D721Med (cell line): ENCODE data around the gene MAPKAP1.

Experiments
- DNase-seq: peaks from one replicate; pipeline ENCODE4 v3.0.0; 2011; ENCODE audit warnings: low spot score; ENCODE audit not compliant: insufficient read length
- FAIRE-seq: peaks from 2 replicates; lab custom pipeline; 2011; peaks lifted over from hg19 to GRCh38; lab: Jason Lieb, UNC
- TF ChIP-seq, protein P1 (sequence below): IDR thresholded peaks from 2 replicates; pipeline ENCODE4 v1.5.1; 2012; ENCODE audit warnings: mild to moderate bottlenecking, control low read depth; ENCODE audit not compliant: insufficient read depth; ENCODE audit errors: missing control alignments

MAPKAP1 gene

DNA sequence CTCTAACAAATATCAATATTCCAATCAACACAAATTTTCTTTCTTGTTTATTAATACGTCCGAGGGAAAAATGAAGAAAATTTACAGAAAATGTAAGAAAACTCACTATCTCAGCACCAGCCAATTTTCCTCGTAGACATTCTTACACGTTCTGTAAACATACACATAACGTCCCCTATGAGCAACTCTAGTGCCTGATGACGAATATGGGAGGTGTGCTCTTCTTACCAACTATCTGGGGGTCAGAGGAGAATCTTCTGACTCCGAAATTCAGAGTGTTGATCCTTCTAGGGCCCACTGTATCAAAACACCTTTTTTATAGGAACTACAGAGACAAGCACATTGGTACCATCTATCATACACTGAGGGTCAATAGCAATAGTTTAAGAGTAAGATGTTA, 246.7 kb downstream of the MAPKAP1 start:
- no peak for FAIRE-seq
- TF ChIP-seq, protein P1, sequence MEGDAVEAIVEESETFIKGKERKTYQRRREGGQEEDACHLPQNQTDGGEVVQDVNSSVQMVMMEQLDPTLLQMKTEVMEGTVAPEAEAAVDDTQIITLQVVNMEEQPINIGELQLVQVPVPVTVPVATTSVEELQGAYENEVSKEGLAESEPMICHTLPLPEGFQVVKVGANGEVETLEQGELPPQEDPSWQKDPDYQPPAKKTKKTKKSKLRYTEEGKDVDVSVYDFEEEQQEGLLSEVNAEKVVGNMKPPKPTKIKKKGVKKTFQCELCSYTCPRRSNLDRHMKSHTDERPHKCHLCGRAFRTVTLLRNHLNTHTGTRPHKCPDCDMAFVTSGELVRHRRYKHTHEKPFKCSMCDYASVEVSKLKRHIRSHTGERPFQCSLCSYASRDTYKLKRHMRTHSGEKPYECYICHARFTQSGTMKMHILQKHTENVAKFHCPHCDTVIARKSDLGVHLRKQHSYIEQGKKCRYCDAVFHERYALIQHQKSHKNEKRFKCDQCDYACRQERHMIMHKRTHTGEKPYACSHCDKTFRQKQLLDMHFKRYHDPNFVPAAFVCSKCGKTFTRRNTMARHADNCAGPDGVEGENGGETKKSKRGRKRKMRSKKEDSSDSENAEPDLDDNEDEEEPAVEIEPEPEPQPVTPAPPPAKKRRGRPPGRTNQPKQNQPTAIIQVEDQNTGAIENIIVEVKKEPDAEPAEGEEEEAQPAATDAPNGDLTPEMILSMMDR, result no peak
- no peak for DNase-seq

DNA sequence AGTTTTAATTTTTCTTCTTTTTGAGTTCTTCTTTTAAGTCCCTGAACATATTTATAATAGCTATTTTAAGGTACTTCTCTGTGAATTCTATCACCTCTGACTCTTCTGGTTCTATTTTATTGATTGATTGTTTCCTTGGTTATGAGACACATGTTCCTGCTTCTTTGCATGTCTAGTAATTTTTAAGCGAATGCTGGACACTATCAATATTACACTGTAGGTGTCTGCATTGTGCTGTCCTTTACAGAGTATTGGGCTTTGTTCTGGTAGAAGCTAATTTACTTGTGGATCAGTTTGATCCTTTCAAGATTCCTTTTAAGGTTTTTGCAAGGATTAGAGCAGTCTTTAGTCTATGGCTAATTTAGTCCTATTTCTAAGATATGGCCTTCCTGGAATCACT, 249.7 kb downstream of the MAPKAP1 start:
- no peak for DNase-seq
- FAIRE-seq, result no peak
- TF ChIP-seq, protein P1, result no peak

DNA sequence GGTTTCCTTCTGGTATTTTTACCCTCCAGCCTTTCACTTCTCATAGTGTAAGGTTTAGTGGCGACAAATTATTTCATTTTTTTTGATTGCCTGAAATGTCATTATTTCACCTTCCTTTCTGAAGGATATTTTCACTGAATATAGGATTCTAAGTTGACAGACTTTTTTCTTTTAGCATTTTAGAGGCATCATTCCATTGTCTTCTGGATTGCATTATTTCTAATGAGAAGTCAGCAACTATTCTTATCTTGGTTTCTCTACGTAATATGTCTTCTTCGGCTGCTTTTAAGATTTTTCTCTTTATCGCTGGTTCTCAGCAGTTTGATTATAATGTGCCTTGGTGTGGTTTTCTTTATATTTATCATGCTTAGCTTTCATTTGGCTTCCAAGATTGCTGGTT, 251.1 kb downstream of the MAPKAP1 start:
- TF ChIP-seq, protein P1, result no peak
- no peak for DNase-seq
- no peak for FAIRE-seq

DNA sequence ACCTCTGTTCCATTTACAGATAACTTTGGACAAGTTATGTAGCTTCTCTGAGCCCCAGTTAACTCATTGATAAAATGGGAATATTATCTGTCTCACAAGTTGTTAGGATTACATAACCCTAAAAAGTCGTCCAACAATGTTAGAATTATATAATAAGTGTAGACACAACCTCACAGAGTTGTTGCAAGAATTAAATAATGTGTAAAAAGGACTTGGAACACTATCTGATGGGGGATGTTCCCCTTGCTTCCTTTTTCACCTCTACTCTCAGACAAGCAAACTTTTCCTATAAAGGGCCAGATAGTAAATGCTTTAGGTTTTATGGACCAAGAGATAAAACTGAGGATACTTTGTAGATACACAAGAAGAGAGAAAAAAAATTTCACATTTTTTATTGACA, 251.9 kb downstream of the MAPKAP1 start:
- FAIRE-seq, result no peak
- TF ChIP-seq, protein P1, result no peak
- DNase-seq, result no peak

DNA sequence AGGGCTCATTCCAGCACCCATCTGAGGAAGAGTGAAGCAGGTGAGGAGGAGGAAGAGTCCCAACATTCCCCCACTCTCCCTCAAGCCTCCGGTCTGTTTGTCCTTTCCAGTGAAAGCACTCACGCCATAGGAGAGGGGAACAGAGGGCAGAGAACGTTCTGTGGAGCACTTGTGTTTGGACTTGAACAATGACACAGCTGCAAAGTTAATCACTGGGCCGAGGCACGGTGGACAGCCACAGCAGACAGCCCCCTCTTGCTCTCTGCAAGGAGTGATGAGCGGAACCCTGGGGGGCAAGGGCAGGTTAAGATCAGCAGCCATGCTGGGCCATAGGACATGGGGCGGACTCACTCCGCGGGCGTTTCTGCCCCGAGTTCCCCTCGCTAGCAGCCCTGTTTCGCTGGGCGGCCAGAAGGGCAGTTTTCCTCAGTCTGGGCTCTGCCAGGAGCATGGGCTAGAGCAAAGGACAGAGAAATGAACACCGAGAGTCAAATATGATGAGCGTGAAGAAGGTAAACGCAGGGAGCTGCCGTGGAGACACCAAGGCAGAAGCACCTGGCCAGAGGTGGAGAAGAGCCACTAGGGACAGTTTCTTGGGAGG, 259.7 kb downstream of the MAPKAP1 start:
- FAIRE-seq, result no peak
- TF ChIP-seq, protein P1, result no peak
- no peak for DNase-seq

DNA sequence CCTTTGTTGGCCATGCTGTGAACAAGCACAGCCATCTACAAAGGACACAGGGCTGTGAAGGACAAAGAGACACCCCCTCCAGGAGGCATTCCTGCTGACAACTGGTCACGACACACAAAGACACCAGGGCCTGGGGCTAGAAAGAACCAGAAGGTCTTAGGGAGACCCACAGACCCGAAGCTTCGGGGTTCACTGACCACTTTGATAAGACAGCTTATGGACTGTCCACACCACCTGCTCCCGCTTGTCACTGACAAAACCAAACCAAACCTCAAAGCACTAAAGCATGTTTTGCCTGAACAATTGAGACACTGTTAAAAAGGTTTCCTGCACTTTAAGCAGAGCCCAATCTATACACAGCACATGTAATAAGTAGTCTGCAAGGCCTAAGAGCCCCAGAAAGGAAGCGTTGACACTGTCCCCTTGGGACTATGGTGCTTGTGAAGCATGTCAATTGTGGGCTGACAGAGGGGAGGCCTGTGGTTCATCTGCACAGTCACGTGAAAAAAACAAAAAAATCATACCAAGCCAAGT, 260.4 kb downstream of the MAPKAP1 start:
- FAIRE-seq (no peak), DNase-seq (no peak)
- TF ChIP-seq, protein P1, result no peak

DNA sequence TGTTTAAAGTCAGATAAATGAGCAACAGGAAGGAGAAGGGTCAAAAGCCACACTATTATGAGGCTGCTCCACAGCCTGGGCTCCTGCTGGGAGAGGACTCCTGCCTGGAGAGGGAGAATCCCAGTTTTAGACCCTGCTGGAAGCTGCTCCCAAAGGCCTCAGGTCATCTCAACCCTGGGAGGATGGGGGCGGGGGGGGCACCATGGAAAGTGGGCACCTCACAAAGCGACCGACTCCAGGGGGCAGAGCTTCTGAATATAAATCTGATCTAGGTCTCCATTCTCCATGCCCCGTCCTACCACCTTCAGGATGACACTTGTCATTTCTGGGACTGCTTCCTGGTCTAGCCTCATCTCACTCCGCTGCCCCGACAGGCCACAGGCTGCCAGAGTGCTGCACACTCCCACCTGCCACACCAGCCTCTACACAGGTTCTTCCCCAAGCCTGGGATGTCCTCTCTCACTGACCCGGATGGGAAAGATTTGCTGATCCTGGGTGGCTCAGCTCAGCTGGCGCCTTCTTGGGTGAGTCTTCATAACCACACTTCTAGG, 262.0 kb downstream of the MAPKAP1 start:
- TF ChIP-seq, protein P1, result no peak
- DNase-seq (no peak), FAIRE-seq (no peak)
